HG03342 (cell line): Measurements from ENCODE around the gene NECTIN2.
"Not testable (repeated sequence)": the region's sequence is repeated elsewhere in the genome, so short reads cannot be mapped to it uniquely, and the experiment has no call there.

Experiments
- ATAC-seq: cut with Tn5 transposase; IDR thresholded peaks from one replicate; pipeline ENCODE4 v1.9.1; 2021; ENCODE audit warnings: mild to moderate bottlenecking, moderate library complexity; ENCODE audit not compliant: unreplicated experiment

The NECTIN2 gene

GRCh38 chr19:44904426-44904994, 58.4 kb downstream of the NECTIN2 start:
- ATAC-seq, result no peak

GRCh38 chr19:44905437-44906160, 59.5 kb downstream of the NECTIN2 start, which contains the start of gene APOE:
TSS of gene APOE (plus strand) at chr19:44905796. CDS start at chr19:44906625, 829 bp downstream.
- ATAC-seq, result no peak

DNA sequence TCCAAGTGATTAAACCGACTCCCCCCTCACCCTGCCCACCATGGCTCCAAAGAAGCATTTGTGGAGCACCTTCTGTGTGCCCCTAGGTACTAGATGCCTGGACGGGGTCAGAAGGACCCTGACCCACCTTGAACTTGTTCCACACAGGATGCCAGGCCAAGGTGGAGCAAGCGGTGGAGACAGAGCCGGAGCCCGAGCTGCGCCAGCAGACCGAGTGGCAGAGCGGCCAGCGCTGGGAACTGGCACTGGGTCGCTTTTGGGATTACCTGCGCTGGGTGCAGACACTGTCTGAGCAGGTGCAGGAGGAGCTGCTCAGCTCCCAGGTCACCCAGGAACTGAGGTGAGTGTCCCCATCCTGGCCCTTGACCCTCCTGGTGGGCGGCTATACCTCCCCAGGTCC, 61.5 kb downstream of the NECTIN2 start:
- ATAC-seq, result no peak

GRCh38 chr19:44908074-44908835, 62.2 kb downstream of the NECTIN2 start:
- no peak for ATAC-seq

GRCh38 chr19:44908836-44909261, 62.8 kb downstream of the NECTIN2 start:
- ATAC-seq, result no peak

GRCh38 chr19:44909775-44910174, 63.7 kb downstream of the NECTIN2 start:
- ATAC-seq, result no peak

DNA sequence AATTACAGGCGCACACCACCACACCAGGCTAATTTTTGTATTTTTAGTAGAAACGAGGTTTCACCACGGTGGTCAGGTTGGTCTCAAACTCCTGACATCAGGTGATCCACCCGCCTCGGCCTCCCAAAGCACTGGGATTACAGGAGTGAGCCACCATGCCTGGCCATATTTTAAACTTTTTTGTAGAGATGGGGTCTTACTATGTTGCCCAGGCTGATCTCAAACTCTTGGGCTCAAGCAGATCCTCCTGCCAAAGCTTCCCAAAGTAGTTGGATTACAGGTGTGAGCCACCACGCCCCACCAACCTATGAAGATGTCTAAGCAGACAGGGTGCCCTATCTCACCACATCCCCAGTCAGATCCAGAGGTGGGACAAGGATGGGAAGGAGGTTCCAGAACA, 65.8 kb downstream of the NECTIN2 start:
- ATAC-seq, result not testable (repeated sequence)

DNA sequence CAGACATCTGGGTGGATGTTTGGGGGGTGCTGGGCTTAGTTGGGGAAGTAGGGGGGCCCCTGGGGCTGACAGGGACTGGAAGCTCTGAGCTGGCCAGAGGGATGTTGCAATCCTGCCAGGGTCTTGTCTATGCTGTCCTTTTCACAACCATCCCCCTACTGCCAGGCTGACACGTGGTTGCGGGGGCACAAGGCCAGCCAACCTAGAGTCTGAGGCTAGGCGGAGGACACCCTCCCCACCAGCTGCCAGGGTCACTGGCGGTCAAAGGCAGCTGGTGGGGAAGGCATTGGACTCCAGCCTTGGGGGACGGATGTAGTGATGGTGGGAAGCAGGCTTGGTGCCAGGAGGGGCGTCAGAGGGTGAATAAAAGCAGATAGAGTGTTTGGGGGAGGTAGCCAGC, 66.8 kb downstream of the NECTIN2 start:
- no peak for ATAC-seq

GRCh38 chr19:44913512-44914432, 67.7 kb downstream of the NECTIN2 start:
- not testable (repeated sequence) for ATAC-seq

DNA sequence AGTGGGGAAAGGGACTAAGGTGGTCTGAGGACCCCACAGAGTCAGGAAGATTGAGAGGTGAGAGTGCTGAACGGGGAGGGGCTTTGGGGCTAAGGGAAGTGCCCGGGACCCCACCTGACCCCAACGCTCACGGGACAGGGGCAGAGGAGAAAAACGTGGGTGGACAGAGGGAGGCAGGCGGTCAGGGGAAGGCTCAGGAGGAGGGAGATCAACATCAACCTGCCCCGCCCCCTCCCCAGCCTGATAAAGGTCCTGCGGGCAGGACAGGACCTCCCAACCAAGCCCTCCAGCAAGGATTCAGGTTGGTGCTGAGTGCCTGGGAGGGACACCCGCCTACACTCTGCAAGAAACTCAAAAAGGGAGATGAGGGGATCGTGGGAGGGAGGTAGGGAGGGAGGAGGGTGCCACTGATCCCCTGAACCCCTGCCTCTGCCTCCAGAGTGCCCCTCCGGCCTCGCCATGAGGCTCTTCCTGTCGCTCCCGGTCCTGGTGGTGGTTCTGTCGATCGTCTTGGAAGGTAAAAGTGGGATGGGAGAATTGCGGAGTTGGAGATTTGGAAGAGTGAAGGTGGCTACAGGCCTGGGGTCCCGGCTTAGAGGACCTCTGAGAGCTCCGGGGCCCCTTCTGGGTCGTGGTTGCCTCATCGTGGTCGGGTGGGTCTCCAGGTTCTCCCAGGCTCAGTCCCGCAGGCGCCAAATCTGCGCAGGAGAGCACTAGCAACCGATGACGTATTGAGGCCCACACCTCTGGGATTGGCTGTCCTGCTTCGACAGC, 68.5 kb downstream of the NECTIN2 start, which contains the start of gene APOC1:
APOC1 (plus strand) TSS at position 176 of the 774 bp plus-strand sequence; CDS start at position 460, 284 bp downstream.
- ATAC-seq, result peak; percentile 92

DNA sequence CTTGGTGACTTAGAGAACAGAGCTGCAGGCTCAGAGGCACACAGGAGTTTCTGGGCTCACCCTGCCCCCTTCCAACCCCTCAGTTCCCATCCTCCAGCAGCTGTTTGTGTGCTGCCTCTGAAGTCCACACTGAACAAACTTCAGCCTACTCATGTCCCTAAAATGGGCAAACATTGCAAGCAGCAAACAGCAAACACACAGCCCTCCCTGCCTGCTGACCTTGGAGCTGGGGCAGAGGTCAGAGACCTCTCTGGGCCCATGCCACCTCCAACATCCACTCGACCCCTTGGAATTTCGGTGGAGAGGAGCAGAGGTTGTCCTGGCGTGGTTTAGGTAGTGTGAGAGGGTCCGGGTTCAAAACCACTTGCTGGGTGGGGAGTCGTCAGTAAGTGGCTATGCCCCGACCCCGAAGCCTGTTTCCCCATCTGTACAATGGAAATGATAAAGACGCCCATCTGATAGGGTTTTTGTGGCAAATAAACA, 78.2 kb downstream of the NECTIN2 start:
- no peak for ATAC-seq

GRCh38 chr19:44925114-44925891, 79.2 kb downstream of the NECTIN2 start:
- ATAC-seq, result no peak

DNA sequence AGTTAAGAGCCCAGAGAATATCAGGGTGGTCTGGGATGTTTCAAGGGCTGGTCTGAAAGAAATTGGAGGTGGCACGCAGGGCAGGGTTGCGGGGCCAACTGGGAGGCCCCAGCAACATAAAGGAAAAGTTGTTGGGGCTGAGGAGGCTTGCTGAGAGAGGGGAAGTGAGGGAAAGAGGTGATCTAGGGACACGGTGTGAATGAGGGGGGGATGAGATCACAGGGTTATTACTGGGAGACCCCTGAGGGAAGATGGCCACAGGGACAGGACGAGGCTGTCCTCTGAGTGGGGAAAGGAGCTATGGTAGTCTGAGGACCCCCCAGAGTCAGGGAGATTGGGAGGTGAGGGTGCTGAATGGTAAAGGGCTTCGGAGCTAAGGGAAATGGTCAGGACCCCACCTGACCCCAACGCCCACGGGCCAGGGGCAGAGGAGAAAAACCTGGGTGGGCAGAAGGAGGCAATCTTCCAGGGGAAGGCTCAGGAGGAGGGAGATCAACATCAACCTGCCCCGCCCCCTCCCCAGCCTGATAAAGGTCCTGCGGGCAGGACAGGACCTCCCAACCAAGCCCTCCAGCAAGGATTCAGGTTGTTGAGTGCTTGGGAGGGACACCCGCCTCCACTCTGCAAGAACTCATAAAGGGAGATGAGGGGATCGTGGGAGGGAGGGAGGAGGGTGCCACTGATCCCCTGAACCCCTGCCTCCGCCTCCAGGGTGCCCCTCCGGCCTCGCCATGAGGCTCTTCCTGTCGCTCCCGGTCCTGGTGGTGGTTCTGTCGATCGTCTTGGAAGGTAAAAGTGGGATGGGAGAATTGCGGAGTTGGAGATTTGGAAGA, 80.4 kb downstream of the NECTIN2 start:
- ATAC-seq, result not testable (repeated sequence)

- ATAC-seq, result no peak
These were observed 81.6 kb downstream of the NECTIN2 start for GRCh38 chr19:44927746-44928145.

DNA sequence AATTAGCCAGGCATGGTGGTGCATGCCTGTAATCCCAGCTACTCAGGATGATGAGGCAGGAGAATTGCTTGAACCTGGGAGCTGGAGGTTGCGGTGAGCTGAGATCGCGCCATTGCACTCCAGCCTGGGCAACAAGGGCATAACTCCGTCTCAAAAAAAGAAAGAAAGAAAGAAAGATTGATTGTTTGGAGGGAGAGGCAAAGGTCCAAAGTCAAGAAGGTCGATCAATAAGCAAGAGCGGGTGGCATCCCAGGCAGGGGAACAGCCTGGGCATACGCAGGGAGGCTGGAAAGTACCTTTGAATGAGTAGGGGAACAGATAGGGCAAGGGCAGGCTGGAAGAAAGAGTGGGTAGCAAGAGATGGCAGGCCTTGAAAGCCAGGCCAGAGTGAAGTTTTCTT, 84.0 kb downstream of the NECTIN2 start:
- ATAC-seq, result no peak

DNA sequence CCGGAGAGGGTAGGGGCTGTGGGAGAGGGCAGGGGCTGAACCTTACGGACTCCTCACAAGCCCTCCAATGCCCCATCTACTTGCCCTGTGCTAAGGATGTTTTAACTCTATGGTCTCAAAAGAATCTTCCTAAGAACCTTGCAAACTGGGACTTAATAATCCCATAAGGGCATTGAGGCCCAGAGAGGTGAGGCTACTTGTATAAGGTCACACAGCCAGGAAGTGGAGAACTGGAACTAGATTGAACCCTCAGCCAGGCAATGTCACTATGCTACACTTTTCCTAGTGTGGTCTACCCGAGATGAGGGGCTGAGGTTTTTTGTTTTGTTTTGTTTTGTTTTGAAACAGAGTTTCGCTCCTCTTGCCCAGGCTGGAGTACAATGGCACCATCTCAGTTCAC, 85.4 kb downstream of the NECTIN2 start:
- ATAC-seq, result no peak
